NCI-H82 treated with DMSO at 0.1 percent for 48 hours (cell line): Measurements from ENCODE around the gene CDKAL1.
A peak's percentile ranks its signal among the peaks of the same experiment; 100 is the strongest.
"Not testable (repeated sequence)": the region's sequence is repeated elsewhere in the genome, so short reads cannot be mapped to it uniquely, and the experiment has no call there.

ENCODE experiments used
- DNase-seq: peaks from one replicate; lab custom pipeline; 2025; ENCODE audit not compliant: unreplicated experiment; lab: John Stamatoyannopoulos, UW

CDKAL1 gene

GRCh38 chr6:21051777-21052176 lies 517.5 kb downstream of the CDKAL1 start:
- no peak for DNase-seq

- no peak for DNase-seq
These were observed 519.4 kb downstream of the CDKAL1 start for GRCh38 chr6:21053612-21054011.

- not testable (repeated sequence) for DNase-seq
These were observed 521.2 kb downstream of the CDKAL1 start for GRCh38 chr6:21055480-21055879.

- DNase-seq = no peak
These were observed 527.6 kb downstream of the CDKAL1 start for GRCh38 chr6:21061892-21062291.

GRCh38 chr6:21064756-21065340 lies 530.6 kb downstream of the CDKAL1 start:
- DNase-seq = no peak

- no peak for DNase-seq
These were observed 533.3 kb downstream of the CDKAL1 start for GRCh38 chr6:21067521-21067920.

- no peak for DNase-seq
These were observed 536.4 kb downstream of the CDKAL1 start for GRCh38 chr6:21070620-21071019.

- no peak for DNase-seq
These were observed 537.7 kb downstream of the CDKAL1 start for GRCh38 chr6:21071780-21072468.

- DNase-seq = no peak
These were observed 539.1 kb downstream of the CDKAL1 start for GRCh38 chr6:21073318-21073839.

- DNase-seq = no peak
These were observed 540.2 kb downstream of the CDKAL1 start for GRCh38 chr6:21074484-21074883.

- no peak for DNase-seq
These were observed 541.7 kb downstream of the CDKAL1 start for GRCh38 chr6:21075986-21076385.

GRCh38 chr6:21078497-21078896 lies 544.2 kb downstream of the CDKAL1 start:
- DNase-seq = no peak

GRCh38 chr6:21079468-21080048 lies 545.3 kb downstream of the CDKAL1 start:
- no peak for DNase-seq

GRCh38 chr6:21080221-21080620 lies 546.0 kb downstream of the CDKAL1 start:
- no peak for DNase-seq

- DNase-seq = no peak
These were observed 547.8 kb downstream of the CDKAL1 start for GRCh38 chr6:21082091-21082490.

GRCh38 chr6:21083708-21084107 lies 549.5 kb downstream of the CDKAL1 start:
- no peak for DNase-seq

- no peak for DNase-seq
These were observed 550.4 kb downstream of the CDKAL1 start for GRCh38 chr6:21084656-21085055.

GRCh38 chr6:21085211-21085610 lies 551.0 kb downstream of the CDKAL1 start:
- no peak for DNase-seq

GRCh38 chr6:21085643-21086042 lies 551.4 kb downstream of the CDKAL1 start:
- DNase-seq = no peak

- no peak for DNase-seq
These were observed 552.9 kb downstream of the CDKAL1 start for GRCh38 chr6:21087188-21087587.

- DNase-seq = peak; percentile 30
These were observed 557.2 kb downstream of the CDKAL1 start for GRCh38 chr6:21091411-21091810.

- DNase-seq = peak; percentile 91
These were observed 558.0 kb downstream of the CDKAL1 start for GRCh38 chr6:21092231-21092772.
